A549 (cell line): ENCODE data around the gene PIAS4. TPM values are rescaled to one million over a fixed set of nuclear protein-coding genes. Genes with fewer than 3 reads are reported as not detected.
A peak's percentile ranks its signal among the peaks of the same experiment; 100 is the strongest.

Experiments
- ATAC-seq, 2 experiments: fragments of 200-7000 bp in 1 of 2; fragments of >200 bp in 1 of 2; cut with Nextera tagmentation in 1 of 2; cut with Tn5 transposase in 1 of 2; 3 replicates each; pipeline versions ENCODE4 v1.8.0 to v1.9.1; 2018 to 2020; ENCODE audit warnings: mild to moderate bottlenecking in 1 of 2, moderate library complexity in 1 of 2
- CTCF ChIA-PET: fragments of 300-600 bp; sonication (Branson Sonifier 250); formaldehyde crosslinking; extraction: SDS; loops from one replicate; lab custom pipeline; 2021; ENCODE audit warnings: antibody characterized with exemption, inconsistent platforms; lab: Yijun Ruan, JAX
- POLR2A ChIA-PET: fragments of 350-600 bp; formaldehyde crosslinking; extraction: SDS; loops from one replicate; lab custom pipeline; 2021; ENCODE audit warnings: antibody characterized with exemption, inconsistent platforms; lab: Yijun Ruan, JAX
- DNase-seq, 2 experiments: peaks; one replicate each; pipeline versions ENCODE4 v3.0.0 to v3.0.0-alpha.2; 2011 to 2016; ENCODE audit warnings: low read depth in 1 of 2, low spot score in 1 of 2
- FAIRE-seq: peaks from 2 replicates; lab custom pipeline; 2011; peaks lifted over from hg19 to GRCh38; lab: Jason Lieb, UNC
- H3K27ac ChIP-seq, 2 experiments: fragments of >200 bp; sonication (Bioruptor Twin); formaldehyde crosslinking; 3 replicates each; pipeline ENCODE4 v1.5.1; 2016 to 2017
- H3K4me1 ChIP-seq: fragments of >200 bp; sonication (Bioruptor Twin); formaldehyde crosslinking; 3 replicates; pipeline ENCODE4 v1.6.1; 2016
- H3K4me2 ChIP-seq: fragments of >200 bp; sonication (Bioruptor Twin); formaldehyde crosslinking; 3 replicates; pipeline ENCODE4 v1.6.1; 2016
- H3K4me3 ChIP-seq: fragments of >200 bp; sonication (Bioruptor Twin); formaldehyde crosslinking; 3 replicates; pipeline ENCODE4 v1.5.1; 2016
- H3K9me3 ChIP-seq: fragments of >200 bp; sonication (Bioruptor Twin); formaldehyde crosslinking; 3 replicates; pipeline ENCODE4 v1.6.1; 2016
- BHLHE40 ChIP-seq: IDR thresholded peaks from 2 replicates; pipeline ENCODE4 v1.6.1; 2012; ENCODE audit warnings: low read depth, low read length, inconsistent platforms
- CEBPB ChIP-seq, 2 experiments: fragments of >200 bp in 1 of 2; sonication (Bioruptor Twin) in 1 of 2; formaldehyde crosslinking in 1 of 2; IDR thresholded peaks; 2 replicates each; pipeline ENCODE4 v1.6.1; 2012 to 2016
- CHD4 ChIP-seq: fragments of 200-600 bp; sonication (generic); IDR thresholded peaks from 2 replicates; pipeline ENCODE4 v1.6.1; 2016; ENCODE audit warnings: antibody characterized with exemption, mild to moderate bottlenecking, borderline replicate concordance
- ESRRA ChIP-seq: fragments of 150-350 bp; IDR thresholded peaks from 2 replicates; pipeline ENCODE4 v1.6.1; 2014; ENCODE audit warnings: mild to moderate bottlenecking, low read length, borderline replicate concordance
- FOSL2 ChIP-seq, 2 experiments: fragments of 450-650 bp in 1 of 2; fragments of >200 bp in 1 of 2; sonication (Bioruptor Twin) in 1 of 2; formaldehyde crosslinking; IDR thresholded peaks; 2 replicates each; pipeline versions ENCODE4 v1.5.0 to v1.6.1; 2016 to 2020; ENCODE audit warnings: mild to moderate bottlenecking in 1 of 2, moderate library complexity in 1 of 2
- HEYL ChIP-seq: fragments of 250-450 bp; sonication (Bioruptor Pico); IDR thresholded peaks from 2 replicates; pipeline ENCODE4 v1.8.0; 2021; ENCODE audit warnings: mild to moderate bottlenecking, moderate library complexity
- HOXB13 ChIP-seq: fragments of 250-450 bp; sonication (Bioruptor Pico); IDR thresholded peaks from 2 replicates; pipeline ENCODE4 v1.5.0; 2020; ENCODE audit warnings: low read depth, mild to moderate bottlenecking, moderate library complexity
- JUNB ChIP-seq: fragments of >200 bp; sonication (Bioruptor Twin); formaldehyde crosslinking; IDR thresholded peaks from 2 replicates; pipeline ENCODE4 v1.6.1; 2016
- KDM5A ChIP-seq: fragments of 200-600 bp; sonication (generic); IDR thresholded peaks from 2 replicates; pipeline ENCODE4 v1.6.1; 2016; ENCODE audit warnings: antibody characterized with exemption, mild to moderate bottlenecking
- MAZ ChIP-seq: fragments of 150-350 bp; IDR thresholded peaks from 2 replicates; pipeline ENCODE4 v1.6.1; 2014; ENCODE audit warnings: antibody characterized with exemption, low read depth, low read length, borderline replicate concordance
- MYC ChIP-seq: IDR thresholded peaks from 2 replicates; pipeline ENCODE4 v1.6.1; 2012; ENCODE audit warnings: mild to moderate bottlenecking, inconsistent platforms, low read length, improper control_type of control experiment, borderline replicate concordance
- NFE2L2 ChIP-seq: fragments of 150-350 bp; conservative IDR thresholded peaks from 2 replicates; pipeline ENCODE4 v1.6.1; 2014; ENCODE audit warnings: low read length
- NR3C1 ChIP-seq: fragments of >200 bp; sonication (Bioruptor Twin); formaldehyde crosslinking; IDR thresholded peaks from 3 replicates; pipeline ENCODE4 v1.6.1; 2017
- POLR2A ChIP-seq: IDR thresholded peaks from 2 replicates; pipeline ENCODE4 v1.6.1; 2012; ENCODE audit warnings: mild to moderate bottlenecking, low read length
- RARB ChIP-seq: fragments of 250-450 bp; sonication (Bioruptor Pico); IDR thresholded peaks from 2 replicates; pipeline ENCODE4 v1.8.0; 2021; ENCODE audit warnings: mild to moderate bottlenecking, moderate library complexity
- TP53 ChIP-seq: fragments of 250-450 bp; sonication (Bioruptor Pico); IDR thresholded peaks from 2 replicates; pipeline ENCODE4 v1.5.0; 2021; ENCODE audit warnings: mild to moderate bottlenecking, moderate library complexity
- ZFP36 ChIP-seq: fragments of 450-650 bp; IDR thresholded peaks from 2 replicates; pipeline ENCODE4 v1.6.1; 2014; ENCODE audit warnings: borderline replicate concordance; ENCODE audit not compliant: partially characterized antibody
- WGBS: methylation state at CpG from one replicate; pipeline ENCODE4 v1.1.6; 2017; ENCODE audit errors: missing lambda C conversion rate; 5-methylcytosine and 5-hydroxymethylcytosine counted together
- polyA plus RNA-seq, 4 experiments: library from polyadenylated mRNA; depleted of rRNA in 3 of 4; stranded (reverse); fragments of >200 nt; fragmentation: RNase III in 1 of 4; extraction: RNeasy Plus Mini Kit Qiagen cat#74134 plus additional on column Dnase treatment in 1 of 4; gene quantifications; 2 replicates in 3 of 4; 3 replicates in 1 of 4; pipeline ENCODE4 v1.2.3, GENCODE V29; 2011 to 2017
- TF ChIP-seq, protein P1 (sequence below): IDR thresholded peaks from 2 replicates; pipeline ENCODE4 v1.6.1; 2012
- TF ChIP-seq, protein P2 (sequence below): fragments of 250-450 bp; sonication (Bioruptor Pico); IDR thresholded peaks from 2 replicates; pipeline ENCODE4 v1.5.0; 2020; ENCODE audit warnings: low read depth, mild to moderate bottlenecking, moderate library complexity
- TF ChIP-seq, protein P3 (sequence below): fragments of >200 bp; sonication (Bioruptor Twin); formaldehyde crosslinking; IDR thresholded peaks from 3 replicates; pipeline ENCODE4 v1.5.1; 2016
- TF ChIP-seq, protein P4 (sequence below): fragments of >200 bp; sonication (Bioruptor Twin); formaldehyde crosslinking; IDR thresholded peaks from 3 replicates; pipeline ENCODE4 v1.6.1; 2016
- TF ChIP-seq, protein P5 (sequence below): fragments of 200-600 bp; sonication (generic); IDR thresholded peaks from 2 replicates; pipeline ENCODE4 v1.6.1; 2016; ENCODE audit warnings: antibody characterized with exemption, mild to moderate bottlenecking, moderate library complexity

PIAS4 gene
- polyA plus RNA-seq, 2 of the 4 experiments (the other 2 are of a cell fraction), result 5.2 to 12.8 TPM

DNA sequence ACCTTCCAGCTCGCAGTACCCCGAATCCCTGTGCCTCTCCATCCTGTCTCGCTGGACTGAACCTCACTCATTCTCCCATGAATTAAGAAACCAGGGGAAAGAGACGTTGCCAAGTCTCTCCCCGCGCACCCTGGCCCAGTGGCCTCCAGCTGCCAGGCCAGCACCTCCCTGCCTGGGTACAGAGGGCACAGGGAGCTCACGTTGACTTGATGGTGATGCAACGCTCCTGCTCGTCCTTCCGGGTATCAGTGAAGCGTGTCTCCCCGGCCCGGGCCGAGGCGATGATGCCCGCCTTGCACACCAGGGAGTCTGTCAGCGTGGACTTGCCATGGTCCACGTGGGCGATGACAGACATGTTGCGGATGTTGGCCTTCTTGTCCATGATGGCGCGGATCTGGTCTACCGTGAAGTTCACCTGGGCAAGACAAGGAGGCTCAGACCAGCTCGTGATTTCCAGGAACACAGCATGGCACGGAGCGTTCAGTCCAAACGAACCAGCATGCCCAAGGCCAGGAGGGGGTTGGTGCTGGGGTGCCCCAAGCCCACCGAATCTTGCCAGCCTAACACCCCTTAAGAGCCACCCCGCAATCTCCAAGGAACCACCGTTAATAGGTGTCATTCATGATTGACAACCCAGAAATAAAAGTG, 23.5 kb upstream of the PIAS4 start:
- no peak for TF ChIP-seq HEYL
- TF ChIP-seq, protein P1, sequence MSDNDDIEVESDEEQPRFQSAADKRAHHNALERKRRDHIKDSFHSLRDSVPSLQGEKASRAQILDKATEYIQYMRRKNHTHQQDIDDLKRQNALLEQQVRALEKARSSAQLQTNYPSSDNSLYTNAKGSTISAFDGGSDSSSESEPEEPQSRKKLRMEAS, result peak; percentile 46
- peak in 1 of 2 experiments; percentile 15; a peak in 1 of 4 replicates for TF ChIP-seq CEBPB (IDR thresholded peaks at IDR 0.05)
- Histone ChIP-seq H3K4me2 (peak overlapping the region; percentile 91), H3K4me3 (peak overlapping the region; percentile 96), H3K4me1 (peaks cover 26% of the 10 kb centered on the region; the same call in 2 of the 3 replicates), H3K9me3 (no peaks in the 10 kb centered on the region), H3K27ac (peak overlapping the region; percentile 83 to 97)
- POLR2A ChIA-PET, result interaction anchor here (5.1 kb wide), 1 partner anchor 14 kb away, joined by 60 read pairs; the partner anchor contains the start of gene DAPK3
- DNase-seq, result peak in 1 of 2 experiments; percentile 44
- peak in 1 of 2 experiments; percentile 4; a peak in 2 of 6 replicates for ATAC-seq
- no peak for FAIRE-seq
- 12% methylated on average over 20 of the region's 30 CpGs for WGBS
- CTCF ChIA-PET, result interaction anchor here (2.1 to 3.5 kb wide), 3 partner anchors 13 to 224 kb away, joined by 4 to 20 read pairs (median 16); partner anchors contain the start of gene DAPK3

DNA sequence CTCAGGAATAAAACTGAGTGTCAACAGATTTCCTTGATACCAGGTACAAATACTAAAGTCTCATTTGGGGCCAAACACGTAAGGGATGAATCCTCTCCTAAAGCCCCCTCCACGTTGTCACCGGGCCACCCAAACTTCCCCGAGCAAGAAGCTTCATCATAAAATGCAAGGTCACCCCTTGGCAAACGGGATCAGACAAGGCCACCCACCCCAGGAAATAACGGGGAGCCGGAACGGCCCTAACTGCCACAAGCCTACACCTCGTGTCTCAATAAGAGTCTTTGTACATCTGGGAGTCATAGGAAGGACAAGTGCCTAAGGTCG, 23.0 kb upstream of the PIAS4 start:
- no peak for FAIRE-seq
- H3K4me3 ChIP-seq, result peak overlapping the region; percentile 96
- ChIA-PET CTCF (interaction anchor here (2.1 to 3.5 kb wide), 3 partner anchors 14 to 224 kb away, joined by 7 to 20 read pairs (median 16); partner anchors contain the start of gene DAPK3), POLR2A (interaction anchor here (0.6 to 5.1 kb wide), 4 partner anchors 15 to 222 kb away, joined by 3 to 60 read pairs (median 4); partner anchors contain the start of genes DAPK3 and MRPL54)
- H3K4me2 ChIP-seq, result peak overlapping the region; percentile 91
- peak overlapping the region; percentile 83 to 97 for H3K27ac ChIP-seq
- WGBS, result 1% methylated on average over 9 of the region's 10 CpGs
- TF ChIP-seq POLR2A, result no peak
- no peak for DNase-seq
- ATAC-seq, result no peak
- no peaks in the 10 kb centered on the region for H3K9me3 ChIP-seq
- peaks cover 26% of the 10 kb centered on the region; the same call in 2 of the 3 replicates for H3K4me1 ChIP-seq

DNA sequence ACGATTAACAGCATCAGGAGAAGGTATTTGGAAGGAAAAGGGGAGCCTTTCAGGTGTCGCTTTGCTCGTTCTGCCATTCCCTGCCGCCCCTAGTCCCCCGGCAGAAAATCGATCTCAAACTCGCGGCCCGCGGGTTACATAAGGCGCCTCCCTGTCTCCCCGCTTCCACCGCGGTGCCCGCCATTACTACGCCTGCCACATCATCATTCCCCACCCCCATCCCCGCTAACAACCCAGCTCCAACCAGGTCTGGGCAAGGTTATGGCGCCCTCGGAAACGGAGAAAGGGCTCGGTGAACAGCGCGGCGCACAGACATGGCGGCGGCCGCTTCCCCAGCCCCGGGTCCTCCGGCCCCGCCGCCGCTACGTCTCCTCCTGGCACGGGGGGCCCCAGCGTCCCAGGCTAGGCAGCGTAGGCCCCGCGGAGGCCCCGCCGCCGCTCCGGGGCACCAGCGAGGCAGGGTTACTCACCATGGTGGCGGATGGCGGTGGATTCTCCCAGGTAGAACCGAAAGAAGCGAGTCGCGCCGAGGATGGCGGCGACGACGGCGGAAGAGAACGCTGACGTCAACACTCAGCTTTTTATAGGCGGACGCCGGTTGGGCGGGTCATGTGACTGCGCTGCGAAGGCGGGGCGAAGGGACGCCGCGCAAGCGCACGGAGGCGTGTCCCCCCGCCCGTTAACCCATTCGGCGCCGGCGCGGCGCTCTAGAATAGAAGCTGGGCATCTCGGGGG, 22.5 kb upstream of the PIAS4 start, which contains the start of gene EEF2:
Gene EEF2, minus strand, starts transcription at position 556 of the 735 bp plus-strand sequence. Its CDS starts 83 bp downstream, at position 473.
- ATAC-seq, result peak; percentile 25 to 49; a peak in 4 of 6 replicates
- POLR2A ChIA-PET, result interaction anchor here (0.6 to 5.1 kb wide), 13 partner anchors 9 to 226 kb away, joined by 3 to 60 read pairs (median 4); partner anchors contain the start of genes DAPK3, MRPL54 and NMRK2
- TF ChIP-seq ZFP36 (no peak), BHLHE40 (no peak), MAZ (peak; percentile 38; the same call in 1 of the 2 replicates), RARB (CRISPR knock-in tag) (no peak), KDM5A (no peak), MYC (peak; percentile 79; the same call in 1 of the 2 replicates), HOXB13 (CRISPR knock-in tag) (no peak), NR3C1 (no peak), HEYL (no peak), ESRRA (no peak), FOSL2 (IDR thresholded peaks at IDR 0.05) (no peak), FOSL2 (CRISPR knock-in tag; IDR thresholded peaks at IDR 0.05) (peak; percentile 43; the same call in 1 of the 2 replicates), CHD4 (no peak), JUNB (no peak), NFE2L2 (no peak), TP53 (CRISPR knock-in tag) (no peak; the same call in 1 of the 2 replicates)
- TF ChIP-seq, protein P2, sequence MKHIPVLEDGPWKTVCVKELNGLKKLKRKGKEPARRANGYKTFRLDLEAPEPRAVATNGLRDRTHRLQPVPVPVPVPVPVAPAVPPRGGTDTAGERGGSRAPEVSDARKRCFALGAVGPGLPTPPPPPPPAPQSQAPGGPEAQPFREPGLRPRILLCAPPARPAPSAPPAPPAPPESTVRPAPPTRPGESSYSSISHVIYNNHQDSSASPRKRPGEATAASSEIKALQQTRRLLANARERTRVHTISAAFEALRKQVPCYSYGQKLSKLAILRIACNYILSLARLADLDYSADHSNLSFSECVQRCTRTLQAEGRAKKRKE, result no peak
- TF ChIP-seq, protein P3, sequence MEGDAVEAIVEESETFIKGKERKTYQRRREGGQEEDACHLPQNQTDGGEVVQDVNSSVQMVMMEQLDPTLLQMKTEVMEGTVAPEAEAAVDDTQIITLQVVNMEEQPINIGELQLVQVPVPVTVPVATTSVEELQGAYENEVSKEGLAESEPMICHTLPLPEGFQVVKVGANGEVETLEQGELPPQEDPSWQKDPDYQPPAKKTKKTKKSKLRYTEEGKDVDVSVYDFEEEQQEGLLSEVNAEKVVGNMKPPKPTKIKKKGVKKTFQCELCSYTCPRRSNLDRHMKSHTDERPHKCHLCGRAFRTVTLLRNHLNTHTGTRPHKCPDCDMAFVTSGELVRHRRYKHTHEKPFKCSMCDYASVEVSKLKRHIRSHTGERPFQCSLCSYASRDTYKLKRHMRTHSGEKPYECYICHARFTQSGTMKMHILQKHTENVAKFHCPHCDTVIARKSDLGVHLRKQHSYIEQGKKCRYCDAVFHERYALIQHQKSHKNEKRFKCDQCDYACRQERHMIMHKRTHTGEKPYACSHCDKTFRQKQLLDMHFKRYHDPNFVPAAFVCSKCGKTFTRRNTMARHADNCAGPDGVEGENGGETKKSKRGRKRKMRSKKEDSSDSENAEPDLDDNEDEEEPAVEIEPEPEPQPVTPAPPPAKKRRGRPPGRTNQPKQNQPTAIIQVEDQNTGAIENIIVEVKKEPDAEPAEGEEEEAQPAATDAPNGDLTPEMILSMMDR, result no peak
- TF ChIP-seq, protein P4, sequence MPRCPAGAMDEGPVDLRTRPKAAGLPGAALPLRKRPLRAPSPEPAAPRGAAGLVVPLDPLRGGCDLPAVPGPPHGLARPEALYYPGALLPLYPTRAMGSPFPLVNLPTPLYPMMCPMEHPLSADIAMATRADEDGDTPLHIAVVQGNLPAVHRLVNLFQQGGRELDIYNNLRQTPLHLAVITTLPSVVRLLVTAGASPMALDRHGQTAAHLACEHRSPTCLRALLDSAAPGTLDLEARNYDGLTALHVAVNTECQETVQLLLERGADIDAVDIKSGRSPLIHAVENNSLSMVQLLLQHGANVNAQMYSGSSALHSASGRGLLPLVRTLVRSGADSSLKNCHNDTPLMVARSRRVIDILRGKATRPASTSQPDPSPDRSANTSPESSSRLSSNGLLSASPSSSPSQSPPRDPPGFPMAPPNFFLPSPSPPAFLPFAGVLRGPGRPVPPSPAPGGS, result peak; percentile 98
- TF ChIP-seq, protein P5, sequence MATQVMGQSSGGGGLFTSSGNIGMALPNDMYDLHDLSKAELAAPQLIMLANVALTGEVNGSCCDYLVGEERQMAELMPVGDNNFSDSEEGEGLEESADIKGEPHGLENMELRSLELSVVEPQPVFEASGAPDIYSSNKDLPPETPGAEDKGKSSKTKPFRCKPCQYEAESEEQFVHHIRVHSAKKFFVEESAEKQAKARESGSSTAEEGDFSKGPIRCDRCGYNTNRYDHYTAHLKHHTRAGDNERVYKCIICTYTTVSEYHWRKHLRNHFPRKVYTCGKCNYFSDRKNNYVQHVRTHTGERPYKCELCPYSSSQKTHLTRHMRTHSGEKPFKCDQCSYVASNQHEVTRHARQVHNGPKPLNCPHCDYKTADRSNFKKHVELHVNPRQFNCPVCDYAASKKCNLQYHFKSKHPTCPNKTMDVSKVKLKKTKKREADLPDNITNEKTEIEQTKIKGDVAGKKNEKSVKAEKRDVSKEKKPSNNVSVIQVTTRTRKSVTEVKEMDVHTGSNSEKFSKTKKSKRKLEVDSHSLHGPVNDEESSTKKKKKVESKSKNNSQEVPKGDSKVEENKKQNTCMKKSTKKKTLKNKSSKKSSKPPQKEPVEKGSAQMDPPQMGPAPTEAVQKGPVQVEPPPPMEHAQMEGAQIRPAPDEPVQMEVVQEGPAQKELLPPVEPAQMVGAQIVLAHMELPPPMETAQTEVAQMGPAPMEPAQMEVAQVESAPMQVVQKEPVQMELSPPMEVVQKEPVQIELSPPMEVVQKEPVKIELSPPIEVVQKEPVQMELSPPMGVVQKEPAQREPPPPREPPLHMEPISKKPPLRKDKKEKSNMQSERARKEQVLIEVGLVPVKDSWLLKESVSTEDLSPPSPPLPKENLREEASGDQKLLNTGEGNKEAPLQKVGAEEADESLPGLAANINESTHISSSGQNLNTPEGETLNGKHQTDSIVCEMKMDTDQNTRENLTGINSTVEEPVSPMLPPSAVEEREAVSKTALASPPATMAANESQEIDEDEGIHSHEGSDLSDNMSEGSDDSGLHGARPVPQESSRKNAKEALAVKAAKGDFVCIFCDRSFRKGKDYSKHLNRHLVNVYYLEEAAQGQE, result peak; percentile 16; the same call in 1 of the 2 replicates

More for the DNA sequence above, 22.5 kb upstream of the PIAS4 start, which contains the start of gene EEF2:
- Histone ChIP-seq H3K4me3 (peak within 1 kb of the TSS; percentile 96), H3K9me3 (no peaks in the 10 kb centered on the region), H3K27ac (peak within 1 kb of the TSS; percentile 83 to 97), H3K4me1 (peaks cover 26% of the 10 kb centered on the region; the same call in 2 of the 3 replicates), H3K4me2 (peak within 1 kb of the TSS; percentile 91)
- WGBS, result 0% methylated on average over 19 of the region's 80 CpGs
- CTCF ChIA-PET, result interaction anchor here (0.9 to 2.7 kb wide), 12 partner anchors 8 to 223 kb away, joined by 3 to 20 read pairs (median 4); no protein-coding TSS in a partner anchor
- FAIRE-seq, result no peak
- DNase-seq, result peak; percentile 60 to 85
